Glomerular visceral epithelial cell (primary cell): ENCODE results near the gene CCNB1.
"Not testable (repeated sequence)": the region's sequence is repeated elsewhere in the genome, so short reads cannot be mapped to it uniquely, and the experiment has no call there.

Source experiments
- DNase-seq: peaks from one replicate; pipeline ENCODE4 v3.0.0-alpha.2; 2016; ENCODE audit errors: extremely low spot score

Gene CCNB1

DNA sequence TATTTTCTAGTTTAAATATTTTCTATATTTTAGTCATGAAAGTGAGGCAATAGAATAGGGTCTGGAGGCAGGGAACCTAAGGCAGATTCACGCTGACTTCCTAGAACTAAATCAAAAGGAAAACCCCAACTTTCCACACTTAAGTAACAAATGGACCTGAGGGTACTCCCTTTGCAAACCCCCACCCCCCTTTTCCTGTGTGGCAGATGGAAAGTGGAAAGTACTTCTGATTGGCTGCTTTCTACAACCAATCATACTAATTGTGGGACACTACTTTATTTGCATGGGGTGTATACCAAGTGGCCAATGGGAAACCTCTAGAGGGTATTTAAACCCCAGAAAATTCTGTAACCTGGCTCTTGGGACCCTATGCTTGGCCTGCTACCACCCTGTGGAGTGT, 17.7 kb downstream of the CCNB1 start:
- no peak for DNase-seq

DNA sequence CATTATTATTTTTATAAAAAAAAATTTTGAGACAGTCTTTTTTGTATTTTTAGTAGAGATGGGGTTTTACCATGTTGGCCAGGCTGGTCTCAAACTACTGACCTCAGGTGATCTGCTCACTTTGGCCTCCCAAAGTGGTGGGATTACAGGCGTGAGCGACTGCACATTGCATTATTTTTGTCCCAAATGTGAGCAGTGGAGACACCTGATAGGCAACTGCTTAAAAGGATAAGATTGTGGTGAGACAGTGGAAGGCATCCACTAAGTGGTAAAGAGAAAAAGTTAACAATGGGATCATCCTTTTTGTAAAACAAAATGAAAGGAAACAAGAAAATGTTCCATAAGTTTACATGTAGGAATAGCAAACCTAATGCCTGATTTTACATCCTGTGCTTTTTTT, 20.4 kb downstream of the CCNB1 start:
- no peak for DNase-seq

DNA sequence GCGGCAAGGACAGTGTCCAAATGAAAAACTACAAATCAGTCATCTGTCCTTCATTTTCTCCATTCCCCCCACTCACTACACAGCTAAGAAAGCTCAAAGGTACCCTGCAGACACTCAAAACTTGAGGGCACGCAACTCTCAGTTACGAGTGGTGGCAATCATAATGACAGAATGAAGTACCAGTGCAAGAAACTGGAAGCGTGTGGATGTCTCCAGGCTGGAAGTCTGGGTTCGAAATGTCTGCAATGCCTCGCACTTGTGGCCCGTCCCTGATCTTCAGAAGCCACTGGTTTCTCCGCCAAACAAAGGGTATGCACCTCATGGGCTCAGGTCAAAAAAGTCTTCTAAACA, 21.8 kb downstream of the CCNB1 start:
- no peak for DNase-seq

DNA sequence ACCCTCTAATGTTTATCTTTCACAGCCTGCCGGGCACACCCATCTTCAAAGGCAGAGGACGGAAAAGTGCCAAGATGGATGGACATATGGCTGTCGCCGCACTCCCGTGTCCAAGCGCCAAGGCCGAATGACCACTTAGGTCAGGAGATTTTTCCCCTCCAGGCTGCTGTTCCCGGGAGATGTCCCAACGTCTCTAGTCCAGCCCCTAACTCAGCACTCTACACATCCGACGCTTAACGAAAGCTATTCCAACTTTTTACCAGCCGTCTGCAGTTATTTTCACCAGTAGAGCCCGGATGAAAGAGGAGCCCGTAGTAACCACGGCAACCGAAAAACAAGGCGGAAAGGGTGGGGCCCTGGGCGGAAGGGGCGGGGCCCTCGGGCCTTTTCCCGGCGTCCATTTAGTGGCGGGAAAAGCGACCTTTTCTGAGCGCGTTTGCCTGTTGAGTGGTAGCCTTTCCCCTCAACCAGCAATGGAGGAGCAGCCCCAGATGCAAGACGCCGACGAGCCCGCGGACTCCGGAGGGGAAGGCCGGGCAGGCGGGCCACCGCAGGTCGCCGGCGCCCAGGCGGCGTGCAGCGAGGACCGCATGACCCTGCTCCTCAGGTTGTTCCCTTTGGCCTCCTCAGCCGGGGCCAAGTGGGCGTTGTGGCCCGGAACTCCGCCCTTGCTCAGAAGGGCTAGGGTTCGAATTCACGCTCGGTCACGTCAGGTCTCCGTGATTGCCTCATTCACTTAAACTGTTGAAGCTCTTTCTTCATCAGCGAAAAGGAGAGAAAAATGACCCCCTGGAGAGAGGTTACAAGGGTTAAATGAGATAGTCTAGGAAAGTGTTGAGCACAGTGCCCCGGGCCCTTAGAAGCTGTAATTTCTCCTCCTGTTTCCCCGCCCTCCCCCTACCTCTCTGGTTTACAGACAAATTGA, 22.5 kb downstream of the CCNB1 start, which contains the start of gene CENPH:
Gene CENPH, plus strand, starts transcription at position 422 of the 925 bp plus-strand sequence. Its CDS starts 52 bp downstream, at position 474.
- peak; percentile 97 for DNase-seq

DNA sequence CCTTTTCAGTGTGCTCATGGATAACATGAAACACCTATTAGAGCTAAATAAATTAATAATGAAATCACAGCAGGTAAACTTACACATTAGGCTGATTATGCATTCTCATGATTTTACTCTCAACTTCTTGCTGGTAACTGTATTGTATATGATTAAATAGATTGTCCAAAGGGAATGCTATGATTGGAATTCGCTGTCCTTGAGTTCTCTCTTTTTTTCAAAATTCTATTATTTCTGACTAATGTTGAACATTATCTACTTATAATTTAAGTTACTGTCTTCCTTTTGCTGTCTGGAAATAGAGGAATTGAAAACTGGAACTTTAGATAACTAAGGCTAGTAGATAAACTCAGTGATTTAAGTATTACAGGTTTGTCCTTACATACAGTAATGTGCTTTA, 35.5 kb downstream of the CCNB1 start:
- no peak for DNase-seq

DNA sequence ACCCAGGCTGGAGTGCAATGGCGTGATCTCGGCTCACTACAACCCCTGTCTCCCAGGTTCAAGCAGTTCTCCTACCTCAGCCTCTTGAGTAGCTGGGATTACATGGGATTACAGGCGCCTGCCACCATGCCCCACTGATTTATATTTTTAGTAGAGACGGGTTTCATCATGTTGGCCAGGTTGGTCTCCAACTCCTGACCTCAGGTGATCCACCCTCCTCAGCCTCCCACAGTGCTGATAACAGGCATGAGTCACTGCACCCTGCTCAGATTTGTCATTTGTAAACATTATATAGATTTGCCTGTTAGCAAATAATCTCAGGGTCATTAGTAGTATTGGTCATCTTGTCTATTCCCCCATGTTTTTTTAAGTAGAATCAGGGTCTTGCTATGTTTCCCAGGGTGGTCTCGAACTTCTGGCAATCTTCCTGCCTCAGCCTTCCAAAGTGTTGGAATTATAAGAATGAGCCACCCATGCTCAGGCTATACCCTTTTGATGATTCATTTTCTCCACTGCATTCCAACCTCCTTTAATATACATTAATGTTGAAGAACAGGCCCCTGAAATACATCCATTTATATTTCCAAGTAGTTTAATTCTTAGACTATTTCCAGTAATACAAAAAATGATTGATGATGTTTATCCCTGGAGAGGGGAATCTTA, 39.7 kb downstream of the CCNB1 start:
- DNase-seq, result no peak

DNA sequence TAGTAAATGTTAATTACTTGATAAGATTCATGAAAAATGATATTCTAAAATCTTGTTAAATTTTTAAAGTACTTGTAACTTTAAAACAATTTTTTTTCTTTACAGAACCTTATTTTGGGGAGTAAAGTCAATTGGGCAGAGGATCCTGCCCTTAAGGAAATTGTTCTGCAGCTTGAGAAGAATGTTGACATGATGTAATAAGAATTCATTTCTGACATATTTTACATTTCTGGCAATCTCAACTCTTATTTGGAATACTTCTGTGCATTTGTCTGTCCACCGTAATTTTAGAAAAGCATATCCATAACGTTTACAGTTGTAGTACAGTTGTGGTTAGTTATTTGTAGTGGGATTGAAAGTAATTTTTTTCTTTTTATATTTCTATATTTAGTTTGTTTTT, 42.7 kb downstream of the CCNB1 start:
- DNase-seq, result no peak

DNA sequence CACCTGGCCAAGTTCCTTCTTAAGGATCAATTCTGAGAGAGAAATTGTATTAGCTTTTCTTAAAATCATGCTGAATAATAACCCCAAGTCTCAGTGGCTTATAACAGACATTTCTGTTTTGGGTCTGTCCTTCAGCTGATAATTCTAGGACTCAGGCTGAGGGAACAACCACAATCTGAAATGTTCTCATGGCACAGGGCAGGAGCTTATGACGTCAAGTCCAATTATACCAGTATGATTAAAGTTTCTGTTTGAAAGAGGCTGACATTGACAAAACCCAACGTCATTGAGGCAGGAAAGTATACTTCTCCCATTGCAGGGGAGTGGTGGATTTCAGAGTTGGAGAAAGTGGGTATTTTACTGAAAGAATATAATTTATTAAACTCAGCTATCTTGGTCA, 44.2 kb downstream of the CCNB1 start:
- DNase-seq, result no peak

DNA sequence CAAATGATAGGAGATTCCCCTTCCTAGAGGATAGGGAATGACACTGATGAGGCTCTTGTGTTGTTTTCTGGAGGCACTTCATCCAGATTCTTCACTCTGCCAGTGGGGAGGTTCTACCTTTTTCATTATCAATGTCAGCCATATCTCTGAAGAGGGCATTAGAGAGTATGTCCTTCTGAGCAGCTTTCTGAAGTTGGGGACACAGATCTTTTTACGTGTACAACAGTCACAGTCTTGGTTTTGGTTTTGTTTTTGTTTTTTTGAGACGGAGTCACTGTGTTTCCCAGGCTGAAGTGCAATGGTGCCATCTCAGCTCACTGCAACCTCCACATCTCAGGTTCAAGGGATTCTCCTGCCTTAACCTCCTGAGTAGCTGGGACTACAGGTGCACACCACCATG, 45.1 kb downstream of the CCNB1 start:
- DNase-seq, result no peak

DNA sequence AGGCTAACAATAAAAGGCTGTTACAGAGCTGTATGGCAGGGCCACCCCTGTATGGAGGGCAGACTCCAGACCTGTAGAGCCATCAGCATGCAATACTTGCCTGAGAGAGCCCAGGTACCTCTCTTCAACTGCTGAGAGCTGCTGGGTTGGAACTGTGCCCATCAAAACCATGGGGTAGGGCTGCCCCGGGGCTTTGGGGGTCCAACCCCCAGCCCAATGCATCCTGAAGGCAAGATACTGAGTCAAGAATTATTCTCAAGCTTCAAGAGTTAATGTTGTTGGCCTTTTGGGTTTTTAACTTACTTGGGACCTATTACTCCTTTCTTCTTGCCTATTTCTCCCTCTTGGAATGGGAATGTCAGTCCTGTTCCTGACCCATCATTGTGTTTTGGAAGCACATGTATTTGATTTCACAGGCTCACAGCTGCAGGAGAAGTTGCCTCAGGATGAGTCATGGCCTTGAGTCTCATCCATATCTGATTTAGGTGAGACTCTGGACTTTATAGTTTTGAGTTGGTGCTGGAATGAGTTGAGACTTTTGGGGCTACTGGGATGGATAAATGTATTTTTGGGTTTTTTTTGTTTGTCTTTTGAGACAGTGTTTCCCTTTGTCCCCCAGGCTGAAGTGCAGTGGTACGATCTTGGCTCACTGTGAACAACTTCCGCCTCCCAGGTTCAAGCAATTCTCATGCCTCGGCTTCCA, 46.7 kb downstream of the CCNB1 start:
- no peak for DNase-seq

DNA sequence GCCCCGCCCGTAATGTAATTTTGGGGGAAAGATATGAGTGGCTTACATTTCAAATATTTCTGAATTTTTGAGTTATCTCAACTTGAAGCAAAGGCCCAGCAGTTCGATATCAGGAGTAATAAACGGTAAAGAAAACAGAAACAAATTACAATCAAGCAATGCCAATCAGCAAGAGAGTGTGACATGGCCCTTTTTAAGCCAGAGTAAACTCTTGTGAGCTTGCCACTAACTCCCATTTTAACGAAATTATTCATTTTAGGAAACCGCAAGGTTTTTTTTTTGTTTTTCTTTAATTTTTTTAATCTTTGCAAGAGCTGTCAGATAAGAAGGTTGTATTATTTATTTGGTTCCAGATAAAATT, 50.2 kb downstream of the CCNB1 start:
- no peak for DNase-seq

DNA sequence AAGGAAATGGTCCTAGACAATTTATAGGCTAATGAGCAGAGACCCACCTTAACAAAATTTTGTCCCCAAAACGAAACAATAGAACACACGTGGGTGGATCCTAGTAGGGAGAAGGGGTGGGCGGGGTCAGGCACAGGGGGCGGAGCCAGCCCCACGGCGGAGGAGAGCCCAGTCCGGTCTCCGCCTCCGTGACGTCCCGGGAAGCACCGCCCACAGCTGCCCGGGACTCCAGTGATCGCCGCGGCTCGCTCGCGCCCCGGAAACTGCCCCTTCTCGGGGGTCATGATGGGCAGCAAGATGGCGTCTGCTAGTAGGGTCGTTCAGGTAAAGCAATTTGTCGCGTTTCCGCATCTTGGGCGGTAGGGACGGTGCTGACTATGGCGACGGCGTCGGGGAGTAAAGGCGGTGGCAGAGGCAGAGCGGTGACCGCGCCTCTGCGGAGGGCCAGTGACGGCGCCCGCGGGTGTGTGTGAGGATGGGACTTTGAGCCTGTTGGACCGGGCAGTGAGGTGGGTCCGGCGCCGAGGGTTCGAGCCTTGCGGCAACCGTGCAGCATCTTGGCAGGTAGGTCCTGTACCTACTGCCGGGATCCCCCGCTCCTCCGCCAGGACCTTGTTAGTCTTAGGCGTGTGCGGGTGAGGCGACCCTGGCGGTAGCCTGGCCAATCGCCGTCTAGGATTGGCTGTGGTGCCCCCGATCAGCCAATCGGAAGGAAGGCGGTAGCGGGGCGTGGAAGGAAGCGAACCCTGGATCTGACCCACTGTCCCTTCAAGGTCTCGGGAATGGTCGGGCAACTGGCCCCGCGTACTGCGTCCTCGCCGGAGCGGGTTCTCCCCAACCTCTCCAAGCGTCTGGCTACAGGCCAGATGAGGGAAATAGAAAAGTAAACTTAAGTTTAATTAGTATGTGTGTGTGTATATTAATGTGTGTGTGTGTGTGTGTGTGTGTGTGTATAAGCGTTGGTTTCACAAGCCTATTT, 50.9 kb downstream of the CCNB1 start:
- DNase-seq, result peak; percentile 96

DNA sequence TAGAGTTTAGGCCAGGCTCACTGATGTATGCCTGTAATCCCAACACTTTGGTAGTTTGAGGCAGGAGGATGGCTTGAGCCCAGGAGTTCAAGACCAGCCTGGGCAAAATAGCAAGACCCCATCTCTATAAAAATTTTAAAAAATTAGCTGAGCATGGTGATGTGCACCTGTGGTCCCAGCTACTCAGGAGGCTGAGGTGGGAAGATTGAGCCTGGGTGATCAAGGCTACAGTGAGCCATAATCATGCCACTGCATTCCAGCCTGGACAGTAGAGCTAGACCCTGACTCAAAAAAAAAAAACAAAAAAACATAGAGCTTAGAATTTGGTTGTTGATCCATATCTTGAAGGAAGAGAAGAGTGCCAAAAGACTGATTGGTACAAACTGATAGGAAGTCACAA, 53.0 kb downstream of the CCNB1 start:
- DNase-seq, result no peak

DNA sequence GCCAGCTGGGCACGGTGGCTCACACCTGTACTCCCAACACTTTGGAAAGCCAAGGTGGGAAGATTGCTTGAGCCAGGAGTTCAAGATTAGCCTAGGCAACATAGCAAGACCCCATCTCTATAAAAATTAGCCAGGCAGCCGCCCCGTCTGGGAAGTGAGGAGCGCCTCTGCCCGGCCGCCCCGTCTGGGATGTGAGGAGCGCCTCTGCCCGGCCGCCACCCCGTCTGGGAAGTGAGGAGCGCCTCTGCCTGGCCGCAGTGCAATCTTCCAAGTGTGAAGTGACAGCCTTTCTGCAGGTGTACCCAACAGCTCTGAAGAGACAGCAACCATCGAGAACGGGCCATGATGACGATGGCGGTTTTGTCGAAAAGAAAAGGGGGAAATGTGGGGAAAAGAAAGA, 53.4 kb downstream of the CCNB1 start:
- DNase-seq, result not testable (repeated sequence)

DNA sequence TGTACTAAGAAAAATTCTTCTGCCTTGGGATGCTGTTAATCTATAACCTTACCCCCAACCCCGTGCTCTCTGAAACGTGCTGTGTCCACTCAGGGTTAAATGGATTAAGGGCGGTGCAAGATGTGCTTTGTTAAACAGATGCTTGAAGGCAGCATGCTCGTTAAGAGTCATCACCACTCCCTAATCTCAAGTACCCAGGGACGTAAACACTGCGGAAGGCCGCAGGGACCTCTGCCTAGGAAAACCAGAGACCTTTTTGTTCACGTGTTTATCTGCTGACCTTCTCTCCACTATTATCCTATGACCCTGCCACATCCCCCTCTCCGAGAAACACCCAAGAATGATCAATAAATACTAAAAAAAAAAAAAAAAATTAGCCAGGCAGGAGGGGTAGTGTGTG, 53.9 kb downstream of the CCNB1 start:
- not testable (repeated sequence) for DNase-seq

DNA sequence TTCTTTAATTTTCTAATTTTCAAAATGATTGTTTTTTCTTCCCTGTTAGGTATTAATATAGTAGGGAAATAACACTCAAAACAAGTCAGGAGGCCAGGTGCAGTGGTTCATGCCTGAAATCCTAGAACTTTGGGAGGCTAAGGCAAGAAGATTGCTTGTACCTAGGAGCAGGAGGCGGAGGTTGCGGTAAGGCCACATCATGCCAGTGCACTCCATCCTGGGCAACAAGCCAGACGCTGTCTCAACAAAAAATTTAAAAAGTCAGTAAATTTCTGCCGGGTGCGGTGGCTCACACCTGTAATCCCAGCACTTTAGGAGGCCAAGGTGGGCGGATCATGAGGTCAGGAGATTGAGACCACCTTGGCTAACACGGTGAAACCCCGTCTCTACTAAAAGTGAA, 57.6 kb downstream of the CCNB1 start:
- no peak for DNase-seq

DNA sequence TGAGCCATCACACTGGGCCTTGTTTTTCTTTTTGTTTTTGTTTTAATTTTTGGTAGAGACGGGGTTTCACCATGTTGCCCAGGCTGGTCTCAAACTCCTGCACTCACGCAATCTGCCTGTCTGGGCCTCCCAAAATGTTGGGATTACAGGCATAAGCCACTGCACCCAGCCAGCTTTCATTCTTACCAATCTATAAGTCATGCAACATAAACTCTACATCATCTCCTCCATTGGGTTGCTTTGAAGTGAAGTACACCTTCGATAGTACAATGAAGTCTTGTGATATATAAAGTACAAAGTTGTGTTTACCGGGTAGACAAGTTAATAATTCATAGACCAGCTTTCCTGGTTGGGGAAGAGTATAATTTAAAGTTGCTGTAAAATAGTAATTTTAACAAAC, 58.9 kb downstream of the CCNB1 start:
- DNase-seq, result no peak
